Inferior parietal cortex (tissue), 1 donor: ENCODE measurements around the gene CSMD2.

Source experiments
- DNase-seq: peaks from one replicate; pipeline ENCODE4 v3.0.0-alpha.2; 2016; ENCODE audit errors: extremely low spot score

CSMD2 gene

GRCh38 chr1:33716976-33717688 is 447.9 kb downstream of the CSMD2 start:
- no peak for DNase-seq

GRCh38 chr1:33715195-33715811 is 449.7 kb downstream of the CSMD2 start:
- no peak for DNase-seq

GRCh38 chr1:33714421-33714820 is 450.6 kb downstream of the CSMD2 start:
- no peak for DNase-seq

GRCh38 chr1:33713058-33713877 is 451.8 kb downstream of the CSMD2 start:
- DNase-seq = no peak

GRCh38 chr1:33712186-33712585 is 452.8 kb downstream of the CSMD2 start:
- no peak for DNase-seq

GRCh38 chr1:33711511-33711910 is 453.5 kb downstream of the CSMD2 start:
- DNase-seq = no peak

- no peak for DNase-seq
Observed at GRCh38 chr1:33710967-33711366, 454.1 kb downstream of the CSMD2 start.

- no peak for DNase-seq
Observed at GRCh38 chr1:33709783-33710718, 455.0 kb downstream of the CSMD2 start.

- no peak for DNase-seq
Observed at GRCh38 chr1:33709174-33709782, 455.8 kb downstream of the CSMD2 start.

GRCh38 chr1:33706634-33707255 is 458.3 kb downstream of the CSMD2 start:
- no peak for DNase-seq

GRCh38 chr1:33703464-33703863 is 461.6 kb downstream of the CSMD2 start:
- DNase-seq = no peak

GRCh38 chr1:33698361-33699035 is 466.5 kb downstream of the CSMD2 start:
- DNase-seq = no peak

GRCh38 chr1:33697816-33698215 is 467.2 kb downstream of the CSMD2 start:
- no peak for DNase-seq

- no peak for DNase-seq
Observed at GRCh38 chr1:33696962-33697361, 468.1 kb downstream of the CSMD2 start.

GRCh38 chr1:33696311-33696710 is 468.7 kb downstream of the CSMD2 start:
- no peak for DNase-seq

GRCh38 chr1:33692206-33693188 is 472.5 kb downstream of the CSMD2 start:
- no peak for DNase-seq

GRCh38 chr1:33687000-33687399 is 478.0 kb downstream of the CSMD2 start:
- DNase-seq = no peak

GRCh38 chr1:33686551-33686950 is 478.5 kb downstream of the CSMD2 start:
- no peak for DNase-seq

- no peak for DNase-seq
Observed at GRCh38 chr1:33685256-33685655, 479.8 kb downstream of the CSMD2 start.
